SK-N-SH treated with all-trans-retinoic acid at 6 μM for 48 hours (cell line): ENCODE results near the gene TRIM59.

Experiments used
- ATAC-seq: fragments of 200-7000 bp; cut with Tn5 transposase; 3 replicates; pipeline ENCODE4 v1.9.1; 2020; ENCODE audit warnings: mild to moderate bottlenecking, moderate library complexity
- ARNTL ChIP-seq: fragments of 450-650 bp; formaldehyde crosslinking; IDR thresholded peaks from 2 replicates; pipeline ENCODE4 v1.5.0; 2020; ENCODE audit warnings: low read depth, mild to moderate bottlenecking, moderate library complexity, borderline replicate concordance
- BACH2 ChIP-seq: fragments of 250-450 bp; sonication (Bioruptor Pico); IDR thresholded peaks from 2 replicates; pipeline ENCODE4 v1.9.0; 2021; ENCODE audit warnings: mild to moderate bottlenecking, borderline replicate concordance
- CREB5 ChIP-seq: fragments of 250-450 bp; sonication (Bioruptor Pico); IDR thresholded peaks from 2 replicates; pipeline ENCODE4 v1.5.1; 2020; ENCODE audit warnings: low read depth, mild to moderate bottlenecking, moderate library complexity
- OSR1 ChIP-seq: fragments of 250-450 bp; sonication (Bioruptor Pico); IDR thresholded peaks from 2 replicates; pipeline ENCODE4 v1.8.0; 2022; ENCODE audit warnings: moderate library complexity, mild to moderate bottlenecking, inconsistent platforms
- PATZ1 ChIP-seq: fragments of 250-450 bp; sonication (Bioruptor Pico); IDR thresholded peaks from 2 replicates; pipeline ENCODE4 v1.8.0; 2020; ENCODE audit warnings: mild to moderate bottlenecking, moderate library complexity, borderline replicate concordance
- POU6F1 ChIP-seq: fragments of 250-450 bp; sonication (Bioruptor Pico); IDR thresholded peaks from 2 replicates; pipeline ENCODE4 v1.8.0; 2021; ENCODE audit warnings: low read depth, mild to moderate bottlenecking, moderate library complexity, borderline replicate concordance
- PPARA ChIP-seq: fragments of 250-450 bp; sonication (Bioruptor Pico); IDR thresholded peaks from 2 replicates; pipeline ENCODE4 v1.5.0; 2020; ENCODE audit warnings: mild to moderate bottlenecking, borderline replicate concordance
- TOX ChIP-seq: fragments of 250-450 bp; sonication (Bioruptor Pico); IDR thresholded peaks from 2 replicates; pipeline ENCODE4 v1.8.0; 2021; ENCODE audit warnings: mild to moderate bottlenecking, moderate library complexity, borderline replicate concordance
- ZC3H10 ChIP-seq: fragments of 250-450 bp; sonication (Bioruptor Pico); IDR thresholded peaks from 2 replicates; pipeline ENCODE4 v1.5.1; 2021; ENCODE audit warnings: mild to moderate bottlenecking, moderate library complexity
- ZFP30 ChIP-seq: fragments of 450-650 bp; formaldehyde crosslinking; IDR thresholded peaks from 2 replicates; pipeline ENCODE4 v1.5.0; 2022; ENCODE audit warnings: mild to moderate bottlenecking, moderate library complexity
- ZNF565 ChIP-seq: fragments of 450-650 bp; formaldehyde crosslinking; conservative IDR thresholded peaks from 2 replicates; pipeline ENCODE4 v1.5.0; 2020; ENCODE audit warnings: low read depth, mild to moderate bottlenecking, moderate library complexity
- ZNF8 ChIP-seq: fragments of 450-650 bp; formaldehyde crosslinking; IDR thresholded peaks from 2 replicates; pipeline ENCODE4 v1.5.0; 2020; ENCODE audit warnings: mild to moderate bottlenecking, moderate library complexity
- TF ChIP-seq, protein P1 (sequence below): fragments of 250-450 bp; sonication (Bioruptor Pico); IDR thresholded peaks from 2 replicates; pipeline ENCODE4 v1.5.1; 2021; ENCODE audit warnings: mild to moderate bottlenecking, moderate library complexity
- TF ChIP-seq, protein P2 (sequence below): fragments of 250-450 bp; sonication (Bioruptor Pico); IDR thresholded peaks from 2 replicates; pipeline ENCODE4 v1.5.0; 2020; ENCODE audit warnings: mild to moderate bottlenecking, moderate library complexity

TRIM59 gene

GRCh38 chr3:160413613-160414248, 35.9 kb downstream of the TRIM59 start:
- peak; percentile 84 for ATAC-seq
- no peak for TF ChIP-seq CREB5 (CRISPR knock-in tag)
- no peak for TF ChIP-seq ZC3H10 (CRISPR knock-in tag)
- no peak for TF ChIP-seq OSR1 (CRISPR knock-in tag)

GRCh38 chr3:160412477-160412876, 37.1 kb downstream of the TRIM59 start:
- ATAC-seq: no peak
- TF ChIP-seq, protein P1, sequence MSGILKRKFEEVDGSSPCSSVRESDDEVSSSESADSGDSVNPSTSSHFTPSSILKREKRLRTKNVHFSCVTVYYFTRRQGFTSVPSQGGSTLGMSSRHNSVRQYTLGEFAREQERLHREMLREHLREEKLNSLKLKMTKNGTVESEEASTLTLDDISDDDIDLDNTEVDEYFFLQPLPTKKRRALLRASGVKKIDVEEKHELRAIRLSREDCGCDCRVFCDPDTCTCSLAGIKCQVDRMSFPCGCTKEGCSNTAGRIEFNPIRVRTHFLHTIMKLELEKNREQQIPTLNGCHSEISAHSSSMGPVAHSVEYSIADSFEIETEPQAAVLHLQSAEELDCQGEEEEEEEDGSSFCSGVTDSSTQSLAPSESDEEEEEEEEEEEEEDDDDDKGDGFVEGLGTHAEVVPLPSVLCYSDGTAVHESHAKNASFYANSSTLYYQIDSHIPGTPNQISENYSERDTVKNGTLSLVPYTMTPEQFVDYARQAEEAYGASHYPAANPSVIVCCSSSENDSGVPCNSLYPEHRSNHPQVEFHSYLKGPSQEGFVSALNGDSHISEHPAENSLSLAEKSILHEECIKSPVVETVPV (CRISPR knock-in tag): no peak
- no peak for TF ChIP-seq ZC3H10 (CRISPR knock-in tag)
- TF ChIP-seq ZNF565: no peak
- TF ChIP-seq POU6F1: no peak
- TF ChIP-seq PPARA (CRISPR knock-in tag): no peak

- no peak for TF ChIP-seq PATZ1 (CRISPR knock-in tag)
- TF ChIP-seq ZNF8: no peak
- TF ChIP-seq, protein P2, sequence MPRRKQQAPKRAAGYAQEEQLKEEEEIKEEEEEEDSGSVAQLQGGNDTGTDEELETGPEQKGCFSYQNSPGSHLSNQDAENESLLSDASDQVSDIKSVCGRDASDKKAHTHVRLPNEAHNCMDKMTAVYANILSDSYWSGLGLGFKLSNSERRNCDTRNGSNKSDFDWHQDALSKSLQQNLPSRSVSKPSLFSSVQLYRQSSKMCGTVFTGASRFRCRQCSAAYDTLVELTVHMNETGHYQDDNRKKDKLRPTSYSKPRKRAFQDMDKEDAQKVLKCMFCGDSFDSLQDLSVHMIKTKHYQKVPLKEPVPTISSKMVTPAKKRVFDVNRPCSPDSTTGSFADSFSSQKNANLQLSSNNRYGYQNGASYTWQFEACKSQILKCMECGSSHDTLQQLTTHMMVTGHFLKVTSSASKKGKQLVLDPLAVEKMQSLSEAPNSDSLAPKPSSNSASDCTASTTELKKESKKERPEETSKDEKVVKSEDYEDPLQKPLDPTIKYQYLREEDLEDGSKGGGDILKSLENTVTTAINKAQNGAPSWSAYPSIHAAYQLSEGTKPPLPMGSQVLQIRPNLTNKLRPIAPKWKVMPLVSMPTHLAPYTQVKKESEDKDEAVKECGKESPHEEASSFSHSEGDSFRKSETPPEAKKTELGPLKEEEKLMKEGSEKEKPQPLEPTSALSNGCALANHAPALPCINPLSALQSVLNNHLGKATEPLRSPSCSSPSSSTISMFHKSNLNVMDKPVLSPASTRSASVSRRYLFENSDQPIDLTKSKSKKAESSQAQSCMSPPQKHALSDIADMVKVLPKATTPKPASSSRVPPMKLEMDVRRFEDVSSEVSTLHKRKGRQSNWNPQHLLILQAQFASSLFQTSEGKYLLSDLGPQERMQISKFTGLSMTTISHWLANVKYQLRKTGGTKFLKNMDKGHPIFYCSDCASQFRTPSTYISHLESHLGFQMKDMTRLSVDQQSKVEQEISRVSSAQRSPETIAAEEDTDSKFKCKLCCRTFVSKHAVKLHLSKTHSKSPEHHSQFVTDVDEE (CRISPR knock-in tag): no peak
- no peak for TF ChIP-seq ZFP30 (CRISPR knock-in tag)
- TF ChIP-seq ARNTL (CRISPR knock-in tag): no peak
- TF ChIP-seq POU6F1: no peak
- ATAC-seq: peak; percentile 23
Measured at GRCh38 chr3:160409812-160410610, 39.6 kb downstream of the TRIM59 start.

DNA sequence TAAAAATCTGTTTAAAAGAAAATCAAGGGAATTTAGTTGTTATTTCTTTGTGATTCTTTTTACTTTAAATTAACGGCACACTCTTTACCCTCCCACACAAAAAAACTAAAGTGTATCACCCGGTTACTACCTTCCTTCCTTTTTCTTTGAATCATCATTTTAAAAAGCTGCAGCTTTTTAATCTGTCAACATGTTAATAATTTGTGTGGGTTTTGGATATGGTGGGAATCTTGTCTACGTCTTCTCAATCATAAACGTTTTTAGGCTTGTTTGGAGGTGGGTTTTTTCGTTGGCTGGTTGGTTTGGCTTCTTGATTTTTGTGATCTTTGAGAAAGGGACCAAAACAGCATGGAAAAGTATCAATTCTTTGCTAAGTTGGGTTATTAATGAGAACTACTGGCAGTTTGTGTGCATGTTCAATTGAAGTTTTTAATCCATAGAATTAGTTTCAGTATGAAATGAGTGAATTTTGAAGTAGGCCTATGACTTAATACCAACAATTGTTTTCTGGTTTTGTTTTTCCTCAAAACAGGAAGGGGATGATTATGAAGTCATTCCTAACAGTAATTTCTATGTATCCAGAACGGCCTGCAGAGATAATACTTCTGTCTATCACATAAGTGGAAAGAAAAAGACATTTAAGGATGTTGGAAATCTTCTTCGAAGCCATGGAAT, 45.7 kb downstream of the TRIM59 start:
- TF ChIP-seq BACH2 (CRISPR knock-in tag): no peak
- no peak for TF ChIP-seq TOX
- TF ChIP-seq ZFP30 (CRISPR knock-in tag): no peak
- ATAC-seq: no peak
